IPS DF 6.9 (cell line): ENCODE data around the gene KRT12.

Experiments
- DNase-seq: peaks from one replicate; pipeline ENCODE4 v3.0.0-alpha.2; 2013; ENCODE audit warnings: low read depth, low spot score
- H3K27ac ChIP-seq: one replicate; pipeline ENCODE4 v1.5.1; 2013; ENCODE audit warnings: low read length, control low read depth
- H3K27me3 ChIP-seq: 2 replicates; pipeline ENCODE4 v1.6.1; 2013; ENCODE audit warnings: mild to moderate bottlenecking, low read length; ENCODE audit not compliant: control insufficient read depth, insufficient read depth
- H3K36me3 ChIP-seq: 2 replicates; pipeline ENCODE4 v1.6.1; 2013; ENCODE audit warnings: low read length; ENCODE audit not compliant: control insufficient read depth, insufficient read depth
- H3K4me1 ChIP-seq: 2 replicates; pipeline ENCODE4 v1.6.1; 2013; ENCODE audit warnings: low read length; ENCODE audit not compliant: control insufficient read depth, insufficient read depth
- H3K4me3 ChIP-seq: 2 replicates; pipeline ENCODE4 v1.5.1; 2013; ENCODE audit warnings: mild to moderate bottlenecking, low read length
- H3K9me3 ChIP-seq: 2 replicates; pipeline ENCODE4 v1.6.1; 2013; ENCODE audit warnings: low read length, inconsistent platforms; ENCODE audit not compliant: control insufficient read depth, insufficient read depth
- WGBS: extraction: QIAGEN DNeasy Blood & Tissue Kit; methylation state at CpG from one replicate; pipeline ENCODE4 v1.1.7; 2013; ENCODE audit warnings: mixed read lengths, missing lambda C conversion rate; ENCODE audit not compliant: insufficient read length, insufficient coverage; 5-methylcytosine and 5-hydroxymethylcytosine counted together

The KRT12 gene

GRCh38 chr17:40827746-40828453 lies 39.1 kb downstream of the KRT12 start:
- Histone ChIP-seq H3K4me3 (no peak overlapping the region), H3K4me1 (no peaks in the 10 kb centered on the region), H3K36me3 (no peaks in the 10 kb centered on the region), H3K9me3 (no peaks in the 10 kb centered on the region), H3K27ac (no peak overlapping the region), H3K27me3 (no peaks in the 10 kb centered on the region)
- no peak for DNase-seq
- WGBS: no CpG with 5 or more reads among the region's 7 CpGs

DNA sequence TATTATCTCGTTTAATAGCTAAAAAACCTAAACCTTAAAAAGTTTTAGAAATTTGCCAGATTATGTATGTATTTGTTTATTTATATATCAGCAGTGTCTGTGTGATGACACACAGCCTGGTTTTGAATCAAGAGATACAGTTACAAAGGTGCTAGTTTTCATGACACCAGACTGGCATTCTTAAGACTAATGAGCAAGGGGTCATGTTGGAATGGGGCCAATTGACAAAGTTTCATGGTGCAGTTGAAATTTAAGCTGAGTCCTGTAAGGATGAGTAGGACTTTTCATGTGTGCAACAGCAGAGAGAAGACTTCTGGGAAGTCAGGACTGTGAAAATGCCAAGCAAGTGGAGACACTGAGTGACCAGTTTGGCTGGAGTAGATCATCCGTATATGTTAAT lies 41.4 kb downstream of the KRT12 start:
- WGBS: no CpG with 5 or more reads among the region's 2 CpGs
- no peaks in the 10 kb centered on the region for H3K36me3 ChIP-seq
- H3K4me3 ChIP-seq: no peak overlapping the region
- no peak for DNase-seq
- no peak overlapping the region for H3K27ac ChIP-seq
- no peaks in the 10 kb centered on the region for H3K9me3 ChIP-seq
- no peaks in the 10 kb centered on the region for H3K4me1 ChIP-seq
- H3K27me3 ChIP-seq: no peaks in the 10 kb centered on the region

- Histone ChIP-seq H3K27me3 (no peaks in the 10 kb centered on the region), H3K4me3 (no peak overlapping the region), H3K9me3 (no peaks in the 10 kb centered on the region), H3K27ac (no peak overlapping the region), H3K4me1 (no peaks in the 10 kb centered on the region), H3K36me3 (no peaks in the 10 kb centered on the region)
- DNase-seq: no peak
- no CpG with 5 or more reads among the region's 1 CpG for WGBS
Measured at GRCh38 chr17:40824015-40824832, 42.8 kb downstream of the KRT12 start.

- no CpG with 5 or more reads among the region's 7 CpGs for WGBS
- H3K4me1 ChIP-seq: no peaks in the 10 kb centered on the region
Measured at GRCh38 chr17:40822132-40822812, 44.8 kb downstream of the KRT12 start, which contains the start of gene KRT10. TSS of gene KRT10 (minus strand) at chr17:40822614. CDS start at chr17:40822585, 29 bp downstream.

GRCh38 chr17:40821536-40821935 lies 45.5 kb downstream of the KRT12 start:
- H3K9me3 ChIP-seq: no peaks in the 10 kb centered on the region
- no peaks in the 10 kb centered on the region for H3K27me3 ChIP-seq
- DNase-seq: no peak

More at GRCh38 chr17:40822132-40822812, 44.8 kb downstream of the KRT12 start, which contains the start of gene KRT10:
- Histone ChIP-seq H3K27ac (no peak within 1 kb of the TSS), H3K9me3 (no peaks in the 10 kb centered on the region), H3K4me3 (no peak within 1 kb of the TSS), H3K27me3 (no peaks in the 10 kb centered on the region), H3K36me3 (no peaks in the 10 kb centered on the region)
- DNase-seq: no peak

DNA sequence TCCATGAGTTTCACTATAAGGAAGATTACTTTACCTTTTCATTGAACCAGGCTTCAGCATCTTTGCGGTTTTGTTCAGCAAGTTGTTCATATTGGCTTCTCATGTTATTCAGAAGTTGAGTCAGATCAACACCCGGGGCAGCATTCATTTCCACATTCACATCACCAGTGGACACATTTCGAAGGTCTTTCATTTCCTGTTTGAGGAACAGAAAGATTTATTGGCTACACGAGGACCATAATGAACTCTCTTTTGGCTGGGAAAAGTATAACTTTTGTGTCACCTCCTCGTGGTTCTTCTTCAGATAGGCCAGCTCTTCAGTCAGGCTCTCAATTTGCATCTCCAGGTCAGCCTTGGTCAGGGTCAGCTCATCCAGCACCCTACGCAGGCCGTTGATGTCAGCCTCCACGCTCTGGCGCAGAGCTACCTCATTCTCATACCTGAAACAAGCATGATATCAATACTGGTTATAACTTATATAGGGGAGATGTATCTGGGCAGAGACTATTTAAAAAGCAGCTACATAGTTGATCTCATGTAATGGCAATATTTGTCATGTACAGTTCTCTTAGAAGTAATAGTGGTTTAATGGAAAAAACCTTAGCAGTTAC lies 46.7 kb downstream of the KRT12 start:
- WGBS: no CpG with 5 or more reads among the region's 9 CpGs
- no peaks in the 10 kb centered on the region for H3K36me3 ChIP-seq
- no peaks in the 10 kb centered on the region for H3K4me1 ChIP-seq
- H3K9me3 ChIP-seq: no peaks in the 10 kb centered on the region
- no peak overlapping the region for H3K4me3 ChIP-seq
- DNase-seq: no peak
- no peaks in the 10 kb centered on the region for H3K27me3 ChIP-seq
- no peak overlapping the region for H3K27ac ChIP-seq

More at GRCh38 chr17:40821536-40821935, 45.5 kb downstream of the KRT12 start:
- Histone ChIP-seq H3K27ac (no peak overlapping the region), H3K36me3 (no peaks in the 10 kb centered on the region), H3K4me3 (no peak overlapping the region), H3K4me1 (no peaks in the 10 kb centered on the region)

- no peaks in the 10 kb centered on the region for H3K27me3 ChIP-seq
- no peaks in the 10 kb centered on the region for H3K36me3 ChIP-seq
- no peak overlapping the region for H3K27ac ChIP-seq
- H3K9me3 ChIP-seq: no peaks in the 10 kb centered on the region
- peak overlapping the region; percentile 25; the same call in 1 of the 2 replicates for H3K4me3 ChIP-seq
- DNase-seq: no peak
- no peaks in the 10 kb centered on the region for H3K4me1 ChIP-seq
- no CpG with 5 or more reads among the region's 9 CpGs for WGBS
Measured at GRCh38 chr17:40819528-40820125, 47.4 kb downstream of the KRT12 start.

DNA sequence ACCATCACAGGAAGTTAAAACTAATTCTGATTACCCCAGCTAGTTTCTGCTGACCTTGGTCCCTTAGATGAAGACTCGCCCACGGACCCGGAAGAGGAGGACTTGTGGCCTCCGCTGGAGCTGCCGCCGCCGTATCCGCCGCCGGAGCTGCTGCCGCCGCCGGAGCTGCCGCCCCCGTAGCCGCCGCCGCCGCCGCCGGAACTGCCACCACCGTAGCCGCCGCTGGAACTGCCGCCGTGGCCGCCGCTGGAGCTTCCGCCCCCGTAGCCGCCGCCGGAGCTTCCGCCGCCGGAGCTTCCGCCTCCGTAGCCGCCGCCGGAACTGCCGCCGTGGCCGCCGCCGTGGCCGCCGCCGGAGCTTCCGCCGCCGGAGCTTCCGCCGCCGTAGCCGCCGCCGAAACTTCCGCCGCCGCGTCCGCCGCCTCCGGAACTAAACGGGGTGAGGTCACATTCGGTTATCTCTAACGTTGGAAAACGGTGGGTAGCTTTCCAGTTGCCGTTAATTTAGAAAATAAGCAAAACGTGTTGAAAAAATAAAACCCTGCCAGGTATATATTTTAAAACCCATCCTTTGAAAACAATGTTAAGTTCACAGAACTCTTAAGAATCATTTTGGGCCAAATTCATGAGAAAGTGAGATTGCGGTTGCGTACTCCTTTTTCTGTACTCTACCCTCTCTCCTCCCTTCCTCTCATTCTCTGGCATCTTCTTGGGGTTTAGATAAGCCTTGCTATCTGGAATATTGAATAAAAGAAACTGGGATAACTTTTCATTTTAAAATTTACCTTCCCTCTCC lies 48.1 kb downstream of the KRT12 start:
- Histone ChIP-seq H3K4me1 (no peaks in the 10 kb centered on the region), H3K36me3 (no peaks in the 10 kb centered on the region), H3K27me3 (no peaks in the 10 kb centered on the region), H3K9me3 (no peaks in the 10 kb centered on the region), H3K27ac (no peak overlapping the region), H3K4me3 (peak overlapping the region; percentile 80; the same call in 1 of the 2 replicates)
- DNase-seq: peak; percentile 16
- WGBS: no CpG with 5 or more reads among the region's 73 CpGs

DNA sequence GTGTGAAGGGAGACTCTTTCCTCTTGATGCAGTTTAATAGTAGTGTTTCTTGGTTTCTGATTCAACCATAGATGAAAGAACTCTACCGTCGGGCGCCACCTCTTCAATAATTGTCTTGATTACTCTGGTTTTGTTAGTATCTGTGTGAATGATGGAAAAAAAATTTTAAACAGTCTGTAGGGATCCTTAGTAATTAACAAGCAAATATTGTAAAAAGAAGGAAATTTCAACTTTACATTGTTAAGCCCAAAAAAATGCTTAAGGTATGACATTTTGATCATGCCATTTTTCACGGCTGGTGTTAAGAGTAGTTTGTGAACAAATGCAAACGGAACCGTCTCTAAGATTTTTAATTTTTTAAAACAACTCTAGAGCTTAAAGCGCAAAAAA lies 48.7 kb downstream of the KRT12 start:
- no peak overlapping the region for H3K27ac ChIP-seq
- H3K27me3 ChIP-seq: no peaks in the 10 kb centered on the region
- no CpG with 5 or more reads among the region's 7 CpGs for WGBS
- no peaks in the 10 kb centered on the region for H3K9me3 ChIP-seq
- no peak for DNase-seq
- no peaks in the 10 kb centered on the region for H3K36me3 ChIP-seq
- peak overlapping the region; percentile 80; the same call in 1 of the 2 replicates for H3K4me3 ChIP-seq
- no peaks in the 10 kb centered on the region for H3K4me1 ChIP-seq
